Measurements from ENCODE around the gene FBXW9.

DNA sequence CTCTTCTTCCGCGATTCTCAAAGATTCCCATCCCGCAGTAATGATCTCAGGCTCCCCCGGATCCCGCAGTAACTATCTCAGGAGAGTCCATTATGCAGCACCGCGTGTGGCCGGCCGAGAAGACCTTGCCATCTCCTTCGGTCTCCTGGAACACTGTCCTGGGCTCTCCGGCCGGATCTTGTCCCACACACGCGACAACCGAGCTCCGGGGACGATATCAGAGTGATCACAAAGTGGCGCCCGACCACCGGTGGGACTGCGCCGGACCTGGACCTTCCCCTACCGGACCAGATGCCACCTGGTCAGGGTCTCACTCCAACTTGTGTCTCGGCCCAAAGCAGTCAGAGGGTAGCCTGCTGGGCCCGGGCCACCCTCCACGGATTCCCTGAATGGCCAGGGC lies 53.9 kb downstream of the FBXW9 start:
- no peak for TF ChIP-seq EZH2 (IDR thresholded peaks at IDR 0.05; ENCODE audit: low read depth)
- TF ChIP-seq, protein P1, sequence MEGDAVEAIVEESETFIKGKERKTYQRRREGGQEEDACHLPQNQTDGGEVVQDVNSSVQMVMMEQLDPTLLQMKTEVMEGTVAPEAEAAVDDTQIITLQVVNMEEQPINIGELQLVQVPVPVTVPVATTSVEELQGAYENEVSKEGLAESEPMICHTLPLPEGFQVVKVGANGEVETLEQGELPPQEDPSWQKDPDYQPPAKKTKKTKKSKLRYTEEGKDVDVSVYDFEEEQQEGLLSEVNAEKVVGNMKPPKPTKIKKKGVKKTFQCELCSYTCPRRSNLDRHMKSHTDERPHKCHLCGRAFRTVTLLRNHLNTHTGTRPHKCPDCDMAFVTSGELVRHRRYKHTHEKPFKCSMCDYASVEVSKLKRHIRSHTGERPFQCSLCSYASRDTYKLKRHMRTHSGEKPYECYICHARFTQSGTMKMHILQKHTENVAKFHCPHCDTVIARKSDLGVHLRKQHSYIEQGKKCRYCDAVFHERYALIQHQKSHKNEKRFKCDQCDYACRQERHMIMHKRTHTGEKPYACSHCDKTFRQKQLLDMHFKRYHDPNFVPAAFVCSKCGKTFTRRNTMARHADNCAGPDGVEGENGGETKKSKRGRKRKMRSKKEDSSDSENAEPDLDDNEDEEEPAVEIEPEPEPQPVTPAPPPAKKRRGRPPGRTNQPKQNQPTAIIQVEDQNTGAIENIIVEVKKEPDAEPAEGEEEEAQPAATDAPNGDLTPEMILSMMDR (conservative IDR thresholded peaks at IDR 0.05), result no peak
